HepG2 (cell line): Measurements from ENCODE around the gene LYZ. TPM values are rescaled to one million over a fixed set of nuclear protein-coding genes. Genes with fewer than 3 reads are reported as not detected.

Experiments
- ADNP ChIP-seq: sonication (generic); formaldehyde crosslinking; IDR thresholded peaks from 2 replicates; pipeline ENCODE4 v1.4.0; 2020; ENCODE audit warnings: missing genetic modification reagents
- ATAD3A ChIP-seq: sonication (generic); formaldehyde crosslinking; IDR thresholded peaks from 2 replicates; pipeline ENCODE4 v1.4.0; 2020; ENCODE audit warnings: missing genetic modification reagents
- CBX2 ChIP-seq, 2 experiments: fragments of 200-600 bp in 1 of 2; sonication (generic); formaldehyde crosslinking in 1 of 2; IDR thresholded peaks; 2 replicates each; pipeline versions ENCODE4 v1.7.0 to v1.8.1; 2018 to 2022; ENCODE audit warnings: low read depth in 2 of 2, low read length in 1 of 2, mild to moderate bottlenecking in 1 of 2, missing genetic modification reagents in 1 of 2
- CENPT ChIP-seq: sonication (generic); formaldehyde crosslinking; IDR thresholded peaks from 2 replicates; pipeline ENCODE4 v1.8.0; 2022; ENCODE audit warnings: low read depth, mild to moderate bottlenecking, moderate library complexity, missing genetic modification reagents
- GTF2F1 ChIP-seq: fragments of 150-350 bp; IDR thresholded peaks from 2 replicates; pipeline ENCODE4 v1.6.1; 2014; ENCODE audit warnings: low read length
- MED1 ChIP-seq: sonication (generic); formaldehyde crosslinking; IDR thresholded peaks from 2 replicates; pipeline ENCODE4 v1.4.0; 2020; ENCODE audit warnings: missing genetic modification reagents
- NFATC3 ChIP-seq: sonication (generic); formaldehyde crosslinking; IDR thresholded peaks from 2 replicates; pipeline ENCODE4 v1.5.1; 2020; ENCODE audit warnings: mild to moderate bottlenecking, missing genetic modification reagents
- NPAS2 ChIP-seq: sonication (generic); formaldehyde crosslinking; IDR thresholded peaks from 2 replicates; pipeline ENCODE4 v1.8.0; 2022; ENCODE audit warnings: mild to moderate bottlenecking, missing genetic modification reagents, borderline replicate concordance
- NR2C2 ChIP-seq: sonication (generic); formaldehyde crosslinking; IDR thresholded peaks from 2 replicates; pipeline ENCODE4 v1.4.0; 2020; ENCODE audit warnings: missing genetic modification reagents, mild to moderate bottlenecking, moderate library complexity, borderline replicate concordance
- POLR2G ChIP-seq: fragments of 200-400 bp; formaldehyde crosslinking; IDR thresholded peaks from 2 replicates; pipeline ENCODE4 v1.6.1; 2018; ENCODE audit warnings: mild to moderate bottlenecking, low read depth, low read length, moderate library complexity
- SCMH1 ChIP-seq: sonication (generic); formaldehyde crosslinking; IDR thresholded peaks from 2 replicates; pipeline ENCODE4 v1.9.0; 2021; ENCODE audit warnings: missing genetic modification reagents, mild to moderate bottlenecking, borderline replicate concordance
- SMARCC2 ChIP-seq: fragments of 450-650 bp; IDR thresholded peaks from 2 replicates; pipeline ENCODE4 v1.6.1; 2017; ENCODE audit warnings: antibody characterized with exemption, mild to moderate bottlenecking
- STAT5B ChIP-seq: sonication (generic); formaldehyde crosslinking; IDR thresholded peaks from 2 replicates; pipeline ENCODE4 v1.4.0; 2020; ENCODE audit warnings: missing genetic modification reagents
- TCF7L2 ChIP-seq: IDR thresholded peaks from 2 replicates; pipeline ENCODE4 v1.6.1; 2011; ENCODE audit warnings: mild to moderate bottlenecking, low read depth, low read length, moderate library complexity
- ZFP1 ChIP-seq: IDR thresholded peaks from 2 replicates; pipeline ENCODE4 v1.6.1; 2016
- ZNF224 ChIP-seq: sonication (generic); formaldehyde crosslinking; IDR thresholded peaks from 2 replicates; pipeline ENCODE4 v1.5.0; 2020; ENCODE audit warnings: mild to moderate bottlenecking, missing genetic modification reagents
- ZNF382 ChIP-seq: sonication (generic); formaldehyde crosslinking; IDR thresholded peaks from 2 replicates; pipeline ENCODE4 v1.5.0; 2020; ENCODE audit warnings: missing genetic modification reagents, mild to moderate bottlenecking, borderline replicate concordance
- ZNF460 ChIP-seq: sonication (generic); formaldehyde crosslinking; IDR thresholded peaks from 2 replicates; pipeline ENCODE4 v1.5.1; 2020; ENCODE audit warnings: missing genetic modification reagents, mild to moderate bottlenecking, borderline replicate concordance
- ZNF749 ChIP-seq: sonication (generic); formaldehyde crosslinking; IDR thresholded peaks from 2 replicates; pipeline ENCODE4 v1.8.0; 2022; ENCODE audit warnings: mild to moderate bottlenecking, missing genetic modification reagents, moderate library complexity, borderline replicate concordance
- polyA plus RNA-seq, 8 experiments: library from polyadenylated mRNA; depleted of rRNA in 3 of 8; stranded (reverse) in 7 of 8; unstranded in 1 of 8; fragments of >200 nt; fragmentation: Illumina TruSeq in 4 of 8; extraction: Trizol in 4 of 8; gene quantifications; 2 replicates each; pipeline versions ENCODE4 v1.2.1 to v1.2.3, GENCODE V29; 2011 to 2016; ENCODE audit warnings: low read depth in 4 of 8, missing spikeins in 1 of 8, mixed read lengths in 1 of 8; ENCODE audit not compliant: insufficient read depth in 1 of 8
- total RNA-seq, 5 experiments: library from RNA; depleted of rRNA; stranded (reverse); fragments of >200 nt; fragmentation: Illumina TruSeq; extraction: Trizol; gene quantifications; 2 replicates each; pipeline ENCODE4 v1.2.3, GENCODE V29; 2016; ENCODE audit warnings: low read depth in 1 of 5
- TF ChIP-seq, protein P1 (sequence below): sonication (generic); formaldehyde crosslinking; IDR thresholded peaks from 2 replicates; pipeline ENCODE4 v1.5.1; 2020; ENCODE audit warnings: missing genetic modification reagents, mild to moderate bottlenecking, borderline replicate concordance
- TF ChIP-seq, protein P2 (sequence below): sonication (generic); formaldehyde crosslinking; IDR thresholded peaks from 2 replicates; pipeline ENCODE4 v1.4.0; 2020; ENCODE audit warnings: missing genetic modification reagents
- TF ChIP-seq, protein P3 (sequence below): sonication (generic); formaldehyde crosslinking; IDR thresholded peaks from 2 replicates; pipeline ENCODE4 v1.5.0; 2020; ENCODE audit warnings: missing genetic modification reagents
- TF ChIP-seq, protein P4 (sequence below): sonication (generic); formaldehyde crosslinking; IDR thresholded peaks from 2 replicates; pipeline ENCODE4 v1.8.1; 2023; ENCODE audit warnings: mild to moderate bottlenecking, missing genetic modification reagents, borderline replicate concordance
- TF ChIP-seq, protein P5 (sequence below): fragments of 450-650 bp; IDR thresholded peaks from 2 replicates; pipeline ENCODE4 v1.6.1; 2017

Gene LYZ
- total and polyA plus RNA-seq, 2 of the 13 experiments (the other 11 are each of a cell fraction or from before 2014, with no cell fraction given), result 1,788 to 2,054 TPM

DNA sequence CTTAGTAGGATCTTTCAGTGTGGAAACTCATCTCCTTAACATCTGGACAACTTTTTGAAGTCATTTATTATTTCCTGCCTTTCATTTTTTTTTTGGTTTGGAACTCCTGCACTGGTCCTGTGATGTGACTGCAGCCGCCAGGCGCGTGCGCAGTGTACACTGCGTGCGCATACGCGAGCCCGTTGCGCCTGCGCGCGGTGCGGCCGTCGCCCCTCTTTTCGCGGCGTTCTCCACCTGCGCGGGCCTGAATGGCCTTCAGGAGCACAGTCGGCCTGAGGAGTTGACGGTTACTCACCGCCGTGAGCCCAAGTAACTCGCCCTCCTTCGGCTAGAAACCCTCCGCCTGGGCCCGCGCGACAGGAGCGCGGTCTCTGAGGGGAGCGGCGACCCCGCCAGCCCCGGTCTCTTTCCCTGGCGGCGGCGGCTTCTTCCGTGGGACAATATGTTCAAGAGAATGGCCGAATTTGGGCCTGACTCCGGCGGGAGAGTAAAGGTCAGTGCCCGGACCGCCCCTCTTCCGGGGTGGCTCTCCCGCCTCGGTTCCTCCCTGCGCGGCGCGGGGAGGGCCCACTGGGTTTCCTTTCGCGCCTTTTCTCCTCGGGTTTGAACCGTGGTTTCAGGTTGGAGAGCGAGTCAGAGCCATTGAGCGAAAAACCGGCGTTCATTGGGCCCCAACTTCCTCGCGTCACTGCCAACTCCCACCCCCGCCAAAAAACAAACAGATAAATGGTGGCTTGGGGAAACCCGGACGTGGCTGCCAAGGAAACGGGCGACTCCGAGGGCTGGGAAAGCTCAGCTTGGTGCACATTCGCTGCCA is 11.6 kb downstream of the LYZ start, which contains the start of gene YEATS4 (continued):
- TF ChIP-seq, protein P1, sequence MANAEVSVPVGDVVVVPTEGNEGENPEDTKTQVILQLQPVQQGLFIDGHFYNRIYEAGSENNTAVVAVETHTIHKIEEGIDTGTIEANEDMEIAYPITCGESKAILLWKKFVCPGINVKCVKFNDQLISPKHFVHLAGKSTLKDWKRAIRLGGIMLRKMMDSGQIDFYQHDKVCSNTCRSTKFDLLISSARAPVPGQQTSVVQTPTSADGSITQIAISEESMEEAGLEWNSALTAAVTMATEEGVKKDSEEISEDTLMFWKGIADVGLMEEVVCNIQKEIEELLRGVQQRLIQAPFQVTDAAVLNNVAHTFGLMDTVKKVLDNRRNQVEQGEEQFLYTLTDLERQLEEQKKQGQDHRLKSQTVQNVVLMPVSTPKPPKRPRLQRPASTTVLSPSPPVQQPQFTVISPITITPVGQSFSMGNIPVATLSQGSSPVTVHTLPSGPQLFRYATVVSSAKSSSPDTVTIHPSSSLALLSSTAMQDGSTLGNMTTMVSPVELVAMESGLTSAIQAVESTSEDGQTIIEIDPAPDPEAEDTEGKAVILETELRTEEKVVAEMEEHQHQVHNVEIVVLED, result peak; percentile 92
- TF ChIP-seq NR2C2 (CRISPR knock-in tag) (peak; percentile 86), MED1 (CRISPR knock-in tag) (peak; percentile 5), ZNF382 (no peak), STAT5B (CRISPR knock-in tag) (0 out of 2 replicates have a peak, but pooled peaks have one; percentile 39), TCF7L2 (no peak), NFATC3 (no peak), ZNF749 (CRISPR knock-in tag) (peak; percentile 87), NPAS2 (no peak), ZNF224 (CRISPR knock-in tag) (peak; percentile 65; the same call in 1 of the 2 replicates), ADNP (no peak), ZNF460 (CRISPR knock-in tag) (no peak; the same call in 1 of the 2 replicates), POLR2G (peak; percentile 93), ZFP1 (CRISPR knock-in tag) (peak; percentile 31; the same call in 1 of the 2 replicates), CBX2 (IDR thresholded peaks at IDR 0.05; ENCODE audit: low read depth, low read length) (no peak), CBX2 (CRISPR knock-in tag; IDR thresholded peaks at IDR 0.05; ENCODE audit: low read depth) (no peak), SMARCC2 (no peak), CENPT (CRISPR knock-in tag) (0 out of 2 replicates have a peak, but pooled peaks have one; percentile 45), ATAD3A (no peak), SCMH1 (CRISPR knock-in tag) (no peak), GTF2F1 (no peak)
- TF ChIP-seq, protein P2, sequence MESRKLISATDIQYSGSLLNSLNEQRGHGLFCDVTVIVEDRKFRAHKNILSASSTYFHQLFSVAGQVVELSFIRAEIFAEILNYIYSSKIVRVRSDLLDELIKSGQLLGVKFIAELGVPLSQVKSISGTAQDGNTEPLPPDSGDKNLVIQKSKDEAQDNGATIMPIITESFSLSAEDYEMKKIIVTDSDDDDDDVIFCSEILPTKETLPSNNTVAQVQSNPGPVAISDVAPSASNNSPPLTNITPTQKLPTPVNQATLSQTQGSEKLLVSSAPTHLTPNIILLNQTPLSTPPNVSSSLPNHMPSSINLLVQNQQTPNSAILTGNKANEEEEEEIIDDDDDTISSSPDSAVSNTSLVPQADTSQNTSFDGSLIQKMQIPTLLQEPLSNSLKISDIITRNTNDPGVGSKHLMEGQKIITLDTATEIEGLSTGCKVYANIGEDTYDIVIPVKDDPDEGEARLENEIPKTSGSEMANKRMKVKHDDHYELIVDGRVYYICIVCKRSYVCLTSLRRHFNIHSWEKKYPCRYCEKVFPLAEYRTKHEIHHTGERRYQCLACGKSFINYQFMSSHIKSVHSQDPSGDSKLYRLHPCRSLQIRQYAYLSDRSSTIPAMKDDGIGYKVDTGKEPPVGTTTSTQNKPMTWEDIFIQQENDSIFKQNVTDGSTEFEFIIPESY (CRISPR knock-in tag), result no peak
- TF ChIP-seq, protein P3, sequence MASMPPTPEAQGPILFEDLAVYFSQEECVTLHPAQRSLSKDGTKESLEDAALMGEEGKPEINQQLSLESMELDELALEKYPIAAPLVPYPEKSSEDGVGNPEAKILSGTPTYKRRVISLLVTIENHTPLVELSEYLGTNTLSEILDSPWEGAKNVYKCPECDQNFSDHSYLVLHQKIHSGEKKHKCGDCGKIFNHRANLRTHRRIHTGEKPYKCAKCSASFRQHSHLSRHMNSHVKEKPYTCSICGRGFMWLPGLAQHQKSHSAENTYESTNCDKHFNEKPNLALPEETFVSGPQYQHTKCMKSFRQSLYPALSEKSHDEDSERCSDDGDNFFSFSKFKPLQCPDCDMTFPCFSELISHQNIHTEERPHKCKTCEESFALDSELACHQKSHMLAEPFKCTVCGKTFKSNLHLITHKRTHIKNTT (CRISPR knock-in tag), result no peak
- TF ChIP-seq, protein P4, sequence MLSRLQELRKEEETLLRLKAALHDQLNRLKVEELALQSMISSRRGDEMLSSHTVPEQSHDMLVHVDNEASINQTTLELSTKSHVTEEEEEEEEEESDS (CRISPR knock-in tag), result peak; percentile 94; the same call in 1 of the 2 replicates
- TF ChIP-seq, protein P5, sequence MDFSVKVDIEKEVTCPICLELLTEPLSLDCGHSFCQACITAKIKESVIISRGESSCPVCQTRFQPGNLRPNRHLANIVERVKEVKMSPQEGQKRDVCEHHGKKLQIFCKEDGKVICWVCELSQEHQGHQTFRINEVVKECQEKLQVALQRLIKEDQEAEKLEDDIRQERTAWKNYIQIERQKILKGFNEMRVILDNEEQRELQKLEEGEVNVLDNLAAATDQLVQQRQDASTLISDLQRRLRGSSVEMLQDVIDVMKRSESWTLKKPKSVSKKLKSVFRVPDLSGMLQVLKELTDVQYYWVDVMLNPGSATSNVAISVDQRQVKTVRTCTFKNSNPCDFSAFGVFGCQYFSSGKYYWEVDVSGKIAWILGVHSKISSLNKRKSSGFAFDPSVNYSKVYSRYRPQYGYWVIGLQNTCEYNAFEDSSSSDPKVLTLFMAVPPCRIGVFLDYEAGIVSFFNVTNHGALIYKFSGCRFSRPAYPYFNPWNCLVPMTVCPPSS, result no peak
